Measurements from ENCODE around the gene ZNF644.

Gene ZNF644

GRCh38 chr1:91020486-91020885 lies 1.3 kb downstream of the ZNF644 start:
- H3K36me3 ChIP-seq (ENCODE audit: control insufficient read depth, low read depth, low read length), result peaks cover 10% of the 10 kb centered on the region
- peak overlapping the region; percentile 98 for H3K9ac ChIP-seq (ENCODE audit: low read length)
- peak overlapping the region; percentile 96 for H3K4me3 ChIP-seq (ENCODE audit: low read length)
- H3K27ac ChIP-seq (ENCODE audit: low read length), result peak overlapping the region; percentile 94
- H3K27me3 ChIP-seq (ENCODE audit: control insufficient read depth, insufficient read depth, low read length), result no peaks in the 10 kb centered on the region
- H3K4me1 ChIP-seq (ENCODE audit: control insufficient read depth, low read depth, low read length), result peaks cover 46% of the 10 kb centered on the region
- no peaks in the 10 kb centered on the region for H3K9me3 ChIP-seq (ENCODE audit: control insufficient read depth, low read depth, low read length)

DNA sequence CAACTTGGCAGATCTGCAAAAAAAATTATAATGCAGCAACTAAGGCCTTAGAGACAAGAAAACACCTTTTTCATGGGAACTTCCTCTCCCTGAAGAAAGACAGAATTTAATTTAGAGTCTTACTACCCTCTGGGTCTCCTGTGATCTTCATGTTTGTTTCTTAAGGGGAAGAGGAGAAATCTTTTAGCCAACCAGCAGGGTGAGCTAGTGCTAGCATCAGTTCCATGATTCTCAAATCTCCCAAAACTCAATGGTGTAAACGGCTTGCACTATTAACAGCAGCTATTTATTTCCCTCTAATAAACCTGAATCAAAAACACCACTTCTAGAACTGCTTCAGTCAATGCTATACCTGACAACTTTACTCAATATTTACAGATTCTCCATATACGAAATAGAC lies 3.8 kb downstream of the ZNF644 start:
- Histone ChIP-seq H3K4me1 (ENCODE audit: control insufficient read depth, low read depth, low read length) (peaks cover 55% of the 10 kb centered on the region), H3K27me3 (ENCODE audit: control insufficient read depth, insufficient read depth, low read length) (no peaks in the 10 kb centered on the region), H3K9me3 (ENCODE audit: control insufficient read depth, low read depth, low read length) (no peaks in the 10 kb centered on the region), H3K9ac (ENCODE audit: low read length) (no peak overlapping the region), H3K27ac (ENCODE audit: low read length) (no peak overlapping the region), H3K36me3 (ENCODE audit: control insufficient read depth, low read depth, low read length) (peaks cover 10% of the 10 kb centered on the region), H3K4me3 (ENCODE audit: low read length) (peak overlapping the region; percentile 96)

GRCh38 chr1:91015794-91016550 lies 5.9 kb downstream of the ZNF644 start:
- H3K27me3 ChIP-seq (ENCODE audit: control insufficient read depth, insufficient read depth, low read length), result no peaks in the 10 kb centered on the region
- H3K27ac ChIP-seq (ENCODE audit: low read length), result no peak overlapping the region
- peaks cover 10% of the 10 kb centered on the region for H3K36me3 ChIP-seq (ENCODE audit: control insufficient read depth, low read depth, low read length)
- H3K4me3 ChIP-seq (ENCODE audit: low read length), result peak overlapping the region; percentile 22
- H3K4me1 ChIP-seq (ENCODE audit: control insufficient read depth, low read depth, low read length), result peaks cover 47% of the 10 kb centered on the region
- no peaks in the 10 kb centered on the region for H3K9me3 ChIP-seq (ENCODE audit: control insufficient read depth, low read depth, low read length)
- H3K9ac ChIP-seq (ENCODE audit: low read length), result no peak overlapping the region

GRCh38 chr1:91015358-91015780 lies 6.5 kb downstream of the ZNF644 start:
- peaks cover 10% of the 10 kb centered on the region for H3K36me3 ChIP-seq (ENCODE audit: control insufficient read depth, low read depth, low read length)
- peaks cover 51% of the 10 kb centered on the region for H3K4me1 ChIP-seq (ENCODE audit: control insufficient read depth, low read depth, low read length)
- no peaks in the 10 kb centered on the region for H3K27me3 ChIP-seq (ENCODE audit: control insufficient read depth, insufficient read depth, low read length)
- no peak overlapping the region for H3K27ac ChIP-seq (ENCODE audit: low read length)
- no peak overlapping the region for H3K9ac ChIP-seq (ENCODE audit: low read length)
- no peak overlapping the region for H3K4me3 ChIP-seq (ENCODE audit: low read length)
- no peaks in the 10 kb centered on the region for H3K9me3 ChIP-seq (ENCODE audit: control insufficient read depth, low read depth, low read length)

DNA sequence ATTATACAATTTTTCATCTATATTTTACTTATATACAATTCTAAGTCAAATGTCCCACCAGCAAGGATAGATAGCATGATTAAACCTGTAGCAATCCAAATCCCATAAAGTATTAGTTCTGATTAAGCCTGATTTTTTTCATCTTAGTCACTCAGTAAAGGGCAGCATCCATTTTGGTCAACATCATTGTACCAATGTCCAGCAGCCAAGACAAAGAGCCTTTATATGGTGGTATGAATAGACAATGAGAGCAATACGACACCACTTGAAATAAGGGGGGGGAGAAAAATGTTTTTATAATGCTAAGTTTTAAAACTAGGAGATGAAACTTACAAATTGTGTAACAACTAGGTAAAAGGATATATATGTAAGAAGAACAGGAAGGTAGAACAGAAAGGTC lies 7.4 kb downstream of the ZNF644 start:
- H3K36me3 ChIP-seq (ENCODE audit: control insufficient read depth, low read depth, low read length), result peaks cover 6% of the 10 kb centered on the region
- no peak overlapping the region for H3K27ac ChIP-seq (ENCODE audit: low read length)
- H3K4me1 ChIP-seq (ENCODE audit: control insufficient read depth, low read depth, low read length), result peaks cover 44% of the 10 kb centered on the region
- H3K4me3 ChIP-seq (ENCODE audit: low read length), result no peak overlapping the region
- H3K9ac ChIP-seq (ENCODE audit: low read length), result no peak overlapping the region
- H3K27me3 ChIP-seq (ENCODE audit: control insufficient read depth, insufficient read depth, low read length), result no peaks in the 10 kb centered on the region
- no peaks in the 10 kb centered on the region for H3K9me3 ChIP-seq (ENCODE audit: control insufficient read depth, low read depth, low read length)

- H3K27ac ChIP-seq (ENCODE audit: low read length), result no peak overlapping the region
- H3K4me1 ChIP-seq (ENCODE audit: control insufficient read depth, low read depth, low read length), result peaks cover 36% of the 10 kb centered on the region
- H3K9ac ChIP-seq (ENCODE audit: low read length), result no peak overlapping the region
- no peaks in the 10 kb centered on the region for H3K27me3 ChIP-seq (ENCODE audit: control insufficient read depth, insufficient read depth, low read length)
- H3K36me3 ChIP-seq (ENCODE audit: control insufficient read depth, low read depth, low read length), result peaks cover 3% of the 10 kb centered on the region
- no peak overlapping the region for H3K4me3 ChIP-seq (ENCODE audit: low read length)
- no peaks in the 10 kb centered on the region for H3K9me3 ChIP-seq (ENCODE audit: control insufficient read depth, low read depth, low read length)
Observed at GRCh38 chr1:91013302-91013701, 8.5 kb downstream of the ZNF644 start.

DNA sequence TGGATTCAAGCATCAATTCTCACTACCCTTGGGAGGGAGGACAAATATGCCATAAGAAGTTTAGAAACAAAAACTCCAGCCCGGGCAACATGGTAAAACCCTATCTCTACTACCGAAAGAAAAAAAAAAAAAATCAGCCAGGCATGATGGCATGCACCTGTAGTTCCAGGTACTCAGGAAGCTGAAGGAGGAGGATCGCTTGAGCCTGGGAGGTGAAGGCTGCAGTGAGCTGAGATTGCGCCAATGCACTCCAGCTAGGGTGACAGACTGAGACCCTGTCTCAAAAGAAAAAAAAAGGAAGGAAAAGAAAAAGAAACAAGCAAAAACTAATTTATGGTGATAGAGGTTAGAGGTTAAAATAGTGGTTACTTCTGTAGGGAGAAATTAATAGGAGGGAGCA lies 9.6 kb downstream of the ZNF644 start:
- Histone ChIP-seq H3K9ac (ENCODE audit: low read length) (no peak overlapping the region), H3K27me3 (ENCODE audit: control insufficient read depth, insufficient read depth, low read length) (no peaks in the 10 kb centered on the region), H3K36me3 (ENCODE audit: control insufficient read depth, low read depth, low read length) (peaks cover 3% of the 10 kb centered on the region), H3K27ac (ENCODE audit: low read length) (no peak overlapping the region), H3K9me3 (ENCODE audit: control insufficient read depth, low read depth, low read length) (no peaks in the 10 kb centered on the region), H3K4me3 (ENCODE audit: low read length) (no peak overlapping the region), H3K4me1 (ENCODE audit: control insufficient read depth, low read depth, low read length) (peaks cover 38% of the 10 kb centered on the region)

DNA sequence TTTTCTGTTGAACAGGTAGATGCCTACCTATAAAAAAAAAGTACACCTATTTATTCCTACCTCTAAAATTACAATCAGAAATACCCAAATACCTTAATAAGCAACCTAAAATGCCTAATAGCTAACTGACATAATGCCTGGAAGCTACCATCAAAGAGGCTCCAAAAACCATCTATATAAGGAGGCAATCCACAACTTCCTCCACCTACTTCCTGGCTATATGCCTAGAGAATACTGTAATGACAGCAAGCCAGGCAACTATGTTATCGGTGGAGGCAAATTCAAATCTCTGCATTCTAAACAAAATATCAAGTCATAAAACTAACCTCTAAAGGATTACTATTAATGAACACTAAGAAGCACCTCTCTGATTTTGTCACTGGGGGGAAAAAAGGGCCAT lies 10.1 kb downstream of the ZNF644 start:
- Histone ChIP-seq H3K4me3 (ENCODE audit: low read length) (no peak overlapping the region), H3K9ac (ENCODE audit: low read length) (no peak overlapping the region), H3K27me3 (ENCODE audit: control insufficient read depth, insufficient read depth, low read length) (no peaks in the 10 kb centered on the region), H3K36me3 (ENCODE audit: control insufficient read depth, low read depth, low read length) (peaks cover 3% of the 10 kb centered on the region), H3K9me3 (ENCODE audit: control insufficient read depth, low read depth, low read length) (no peaks in the 10 kb centered on the region), H3K4me1 (ENCODE audit: control insufficient read depth, low read depth, low read length) (peaks cover 36% of the 10 kb centered on the region), H3K27ac (ENCODE audit: low read length) (no peak overlapping the region)

GRCh38 chr1:91007827-91008226 lies 14.0 kb downstream of the ZNF644 start:
- no peak overlapping the region for H3K27ac ChIP-seq (ENCODE audit: low read length)
- no peaks in the 10 kb centered on the region for H3K27me3 ChIP-seq (ENCODE audit: control insufficient read depth, insufficient read depth, low read length)
- H3K36me3 ChIP-seq (ENCODE audit: control insufficient read depth, low read depth, low read length), result no peaks in the 10 kb centered on the region
- peaks cover 4% of the 10 kb centered on the region for H3K9me3 ChIP-seq (ENCODE audit: control insufficient read depth, low read depth, low read length)
- H3K4me3 ChIP-seq (ENCODE audit: low read length), result no peak overlapping the region
- H3K4me1 ChIP-seq (ENCODE audit: control insufficient read depth, low read depth, low read length), result peaks cover 13% of the 10 kb centered on the region
- no peak overlapping the region for H3K9ac ChIP-seq (ENCODE audit: low read length)

DNA sequence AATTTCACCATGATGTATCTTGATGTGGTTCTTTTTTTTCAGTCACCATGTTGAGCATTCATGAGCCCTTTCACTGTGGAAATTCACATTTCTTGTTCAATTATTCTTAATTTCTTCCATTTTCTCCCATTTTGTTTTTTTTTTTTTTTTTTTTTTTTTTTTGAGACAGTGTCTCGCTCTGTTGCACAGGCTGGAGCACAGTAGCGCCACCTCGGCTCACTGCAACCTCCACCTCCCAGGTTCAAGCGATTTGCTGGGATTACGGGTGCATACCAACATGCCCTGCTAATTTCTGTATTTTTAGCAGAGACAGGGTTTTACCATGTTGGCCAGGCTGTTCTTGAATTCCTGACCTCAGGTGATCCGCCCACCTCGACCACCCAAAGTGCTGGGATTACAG lies 14.7 kb downstream of the ZNF644 start:
- Histone ChIP-seq H3K36me3 (ENCODE audit: control insufficient read depth, low read depth, low read length) (no peaks in the 10 kb centered on the region), H3K9me3 (ENCODE audit: control insufficient read depth, low read depth, low read length) (peaks cover 4% of the 10 kb centered on the region), H3K27ac (ENCODE audit: low read length) (peak overlapping the region; percentile 52), H3K4me1 (ENCODE audit: control insufficient read depth, low read depth, low read length) (peaks cover 13% of the 10 kb centered on the region), H3K27me3 (ENCODE audit: control insufficient read depth, insufficient read depth, low read length) (no peaks in the 10 kb centered on the region), H3K4me3 (ENCODE audit: low read length) (no peak overlapping the region), H3K9ac (ENCODE audit: low read length) (no peak overlapping the region)

- Histone ChIP-seq H3K27ac (ENCODE audit: low read length) (peak overlapping the region; percentile 52), H3K36me3 (ENCODE audit: control insufficient read depth, low read depth, low read length) (no peaks in the 10 kb centered on the region), H3K4me3 (ENCODE audit: low read length) (no peak overlapping the region), H3K9me3 (ENCODE audit: control insufficient read depth, low read depth, low read length) (peaks cover 4% of the 10 kb centered on the region), H3K9ac (ENCODE audit: low read length) (no peak overlapping the region), H3K4me1 (ENCODE audit: control insufficient read depth, low read depth, low read length) (peaks cover 13% of the 10 kb centered on the region), H3K27me3 (ENCODE audit: control insufficient read depth, insufficient read depth, low read length) (no peaks in the 10 kb centered on the region)
Observed at GRCh38 chr1:91006113-91006908, 15.5 kb downstream of the ZNF644 start.

Measured in iPS-18a (cell line).